GM12801 (cell line): ENCODE data around the gene TMEM220.

Source experiments
- TF ChIP-seq, protein P1 (sequence below): IDR thresholded peaks from one replicate; pipeline ENCODE4 v1.5.1; 2011; ENCODE audit warnings: control low read depth; ENCODE audit not compliant: insufficient read length; ENCODE audit errors: extremely low read depth

Gene TMEM220

GRCh38 chr17:10737168-10737622 lies 7.4 kb upstream of the TMEM220 start:
- TF ChIP-seq, protein P1, sequence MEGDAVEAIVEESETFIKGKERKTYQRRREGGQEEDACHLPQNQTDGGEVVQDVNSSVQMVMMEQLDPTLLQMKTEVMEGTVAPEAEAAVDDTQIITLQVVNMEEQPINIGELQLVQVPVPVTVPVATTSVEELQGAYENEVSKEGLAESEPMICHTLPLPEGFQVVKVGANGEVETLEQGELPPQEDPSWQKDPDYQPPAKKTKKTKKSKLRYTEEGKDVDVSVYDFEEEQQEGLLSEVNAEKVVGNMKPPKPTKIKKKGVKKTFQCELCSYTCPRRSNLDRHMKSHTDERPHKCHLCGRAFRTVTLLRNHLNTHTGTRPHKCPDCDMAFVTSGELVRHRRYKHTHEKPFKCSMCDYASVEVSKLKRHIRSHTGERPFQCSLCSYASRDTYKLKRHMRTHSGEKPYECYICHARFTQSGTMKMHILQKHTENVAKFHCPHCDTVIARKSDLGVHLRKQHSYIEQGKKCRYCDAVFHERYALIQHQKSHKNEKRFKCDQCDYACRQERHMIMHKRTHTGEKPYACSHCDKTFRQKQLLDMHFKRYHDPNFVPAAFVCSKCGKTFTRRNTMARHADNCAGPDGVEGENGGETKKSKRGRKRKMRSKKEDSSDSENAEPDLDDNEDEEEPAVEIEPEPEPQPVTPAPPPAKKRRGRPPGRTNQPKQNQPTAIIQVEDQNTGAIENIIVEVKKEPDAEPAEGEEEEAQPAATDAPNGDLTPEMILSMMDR: no peak

- TF ChIP-seq, protein P1: no peak
Measured at GRCh38 chr17:10735821-10736220, 6.0 kb upstream of the TMEM220 start.

DNA sequence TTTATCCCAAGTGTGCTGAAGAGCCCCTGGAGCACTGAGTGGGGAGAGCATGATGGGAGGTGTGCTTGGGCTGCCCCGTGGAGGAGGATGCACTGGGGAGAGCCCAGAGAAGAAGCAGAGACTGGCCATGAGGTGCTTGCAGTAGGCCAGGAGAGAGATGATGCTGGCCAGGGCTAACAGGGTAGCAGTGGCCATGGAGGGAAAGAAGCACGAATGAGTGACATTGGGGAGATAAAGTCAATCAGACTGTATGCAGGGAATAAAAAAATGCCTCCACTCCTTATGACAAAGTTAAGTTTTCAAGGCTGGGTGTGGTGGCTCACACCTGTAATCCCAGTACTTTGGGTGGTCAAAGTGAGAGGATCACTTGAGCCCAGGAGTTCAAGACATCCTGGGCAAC lies 5.4 kb upstream of the TMEM220 start:
- TF ChIP-seq, protein P1: no peak

GRCh38 chr17:10733666-10734065 lies 3.8 kb upstream of the TMEM220 start:
- TF ChIP-seq, protein P1: no peak

GRCh38 chr17:10731408-10731879 lies 1.6 kb upstream of the TMEM220 start:
- TF ChIP-seq, protein P1: no peak

- TF ChIP-seq, protein P1: no peak
Measured at GRCh38 chr17:10728331-10728892, 1.4 kb downstream of the TMEM220 start.

GRCh38 chr17:10727192-10727591 lies 2.6 kb downstream of the TMEM220 start:
- TF ChIP-seq, protein P1: no peak

DNA sequence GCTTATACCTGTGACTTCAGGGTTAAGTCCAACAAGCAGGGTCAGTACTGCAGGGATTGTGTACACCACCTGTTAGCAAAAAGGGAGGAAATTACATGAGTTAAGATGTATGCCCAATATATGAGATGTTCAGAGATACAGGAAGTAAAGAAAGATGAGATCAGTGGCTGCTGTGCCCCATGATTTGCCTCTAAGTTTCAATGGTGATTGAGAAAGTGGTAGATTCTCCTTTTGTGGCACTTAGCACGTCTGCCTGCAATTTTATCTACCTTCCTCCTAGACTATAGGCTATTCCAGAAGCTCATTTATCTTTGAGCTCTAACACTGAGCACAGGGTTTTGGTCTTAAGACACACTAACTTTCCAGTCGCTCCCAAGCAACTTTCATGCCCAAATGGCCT lies 3.6 kb downstream of the TMEM220 start:
- TF ChIP-seq, protein P1: no peak
